SH-SY5Y (cell line): ENCODE data around the gene ZC3HAV1L.

Experiments
- GATA2 ChIP-seq: IDR thresholded peaks from 2 replicates; pipeline ENCODE4 v1.6.1; 2011; ENCODE audit warnings: mild to moderate bottlenecking, low read depth, low read length
- GATA3 ChIP-seq: IDR thresholded peaks from 2 replicates; pipeline ENCODE4 v1.6.1; 2011; ENCODE audit warnings: low read depth, mild to moderate bottlenecking, low read length, moderate library complexity

DNA sequence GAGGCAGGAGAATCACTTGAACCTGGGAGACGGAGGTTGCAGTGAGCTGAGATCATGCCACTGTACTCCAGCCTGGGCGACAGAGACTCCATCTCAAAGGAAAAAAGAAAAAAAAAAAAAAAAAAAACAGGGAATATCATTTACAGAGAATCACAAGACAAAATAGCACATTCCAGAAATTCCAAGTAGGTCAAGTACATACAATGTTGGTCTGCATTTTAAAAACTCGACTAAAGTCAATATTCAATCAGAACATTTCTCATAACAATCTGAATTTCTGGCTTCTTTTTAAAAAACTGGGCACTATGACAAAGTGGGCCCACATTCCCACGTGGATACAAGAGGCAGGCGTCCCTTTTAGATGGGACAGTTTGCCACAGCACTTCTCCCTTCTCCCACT lies 12.8 kb downstream of the ZC3HAV1L start:
- no peak for TF ChIP-seq GATA2
- TF ChIP-seq GATA3: no peak
